Caco-2 (cell line): Measurements from ENCODE around the gene ZSWIM1. TPM values are rescaled to one million over a fixed set of nuclear protein-coding genes. Genes with fewer than 3 reads are reported as not detected.

Experiments
- BruUV-seq: library from RNA; stranded (reverse); fragments of 400-500 nt; replicated peaks from 2 replicates; lab custom pipeline; 2021; lab: Mats Ljungman, UMichigan
- CTCF ChIA-PET: fragments of 300-600 bp; sonication (Branson Sonifier 250); formaldehyde crosslinking; loops from one replicate; lab custom pipeline; 2022; ENCODE audit warnings: antibody characterized with exemption; lab: Charles Lee
- POLR2A ChIA-PET: fragments of 300-600 bp; sonication (Branson Sonifier 250); formaldehyde crosslinking; loops from one replicate; lab custom pipeline; 2022; ENCODE audit warnings: antibody characterized with exemption; lab: Charles Lee
- DNase-seq, 2 experiments: peaks; one replicate each; pipeline versions ENCODE4 v3.0.0 to v3.0.0-alpha.2; 2020 to 2022
- H3K27me3 ChIP-seq: replicated peaks from 2 replicates; pipeline ENCODE4 v1.6.0; 2011; ENCODE audit warnings: low read length; ENCODE audit not compliant: control insufficient read depth, insufficient read depth
- H3K36me3 ChIP-seq: 2 replicates; pipeline ENCODE4 v1.5.1; 2011; ENCODE audit warnings: low read length; ENCODE audit not compliant: control insufficient read depth, insufficient read depth
- H3K4me1 ChIP-seq: fragments of 250-450 bp; sonication (Bioruptor Pico); 2 replicates; pipeline ENCODE4 v1.5.1; 2020; ENCODE audit warnings: mild to moderate bottlenecking
- H3K4me3 ChIP-seq: 2 replicates; pipeline ENCODE4 v1.5.1; 2011; ENCODE audit warnings: low read depth, mild to moderate bottlenecking, control low read depth, low read length
- H3K9me3 ChIP-seq: fragments of 250-450 bp; sonication (Bioruptor Pico); 2 replicates; pipeline ENCODE4 v1.5.1; 2020; ENCODE audit warnings: mild to moderate bottlenecking, moderate library complexity
- H3K27ac Mint-ChIP-seq: one replicate; pipeline ENCODE4 v1.8.0; 2022; ENCODE audit warnings: mixed read lengths; ENCODE audit not compliant: unreplicated experiment
- H3K27me3 Mint-ChIP-seq: one replicate; pipeline ENCODE4 v1.8.0; 2022; ENCODE audit warnings: mixed read lengths; ENCODE audit not compliant: insufficient read depth, unreplicated experiment
- H3K36me3 Mint-ChIP-seq: one replicate; pipeline ENCODE4 v1.8.0; 2022; ENCODE audit warnings: mild to moderate bottlenecking, mixed read lengths; ENCODE audit not compliant: insufficient read depth, unreplicated experiment
- H3K4me1 Mint-ChIP-seq: one replicate; pipeline ENCODE4 v1.8.0; 2022; ENCODE audit warnings: low read depth, mixed read lengths; ENCODE audit not compliant: unreplicated experiment
- H3K4me3 Mint-ChIP-seq: one replicate; pipeline ENCODE4 v1.8.0; 2022; ENCODE audit warnings: mild to moderate bottlenecking, moderate library complexity, mixed read lengths; ENCODE audit not compliant: unreplicated experiment
- H3K9me3 Mint-ChIP-seq: one replicate; pipeline ENCODE4 v1.8.0; 2022; ENCODE audit warnings: mixed read lengths; ENCODE audit not compliant: unreplicated experiment
- CTCF ChIP-seq, 2 experiments: fragments of 200-600 bp in 1 of 2; IDR thresholded peaks; 1 replicate in 1 of 2; 2 replicates in 1 of 2; pipeline versions ENCODE4 v1.5.1 to v1.8.0; 2011 to 2022; ENCODE audit warnings: antibody characterized with exemption in 1 of 2, control low read depth in 1 of 2, inconsistent platforms in 1 of 2, low read depth in 1 of 2, low read length in 1 of 2, mild to moderate bottlenecking in 1 of 2, moderate library complexity in 1 of 2; ENCODE audit not compliant: insufficient read depth in 1 of 2, severe bottlenecking in 1 of 2, unreplicated experiment in 1 of 2
- intact Hi-C: fragments of 100-400 bp; cut with micrococcal nuclease; formaldehyde crosslinking; loops from one replicate; pipeline ENCODE4 v1.10.0; 2022; ENCODE audit not compliant: unreplicated experiment
- total RNA-seq: library from RNA; stranded (reverse); gene quantifications from 2 replicates; pipeline ENCODE4 v1.2.3, GENCODE V29; 2022

Gene ZSWIM1
- total RNA-seq, 1 experiment from 2014 or later = 27.3 TPM

- H3K9me3 Mint-ChIP-seq = no peaks in the 10 kb centered on the region
- peak; percentile 55 to 71 for TF ChIP-seq CTCF (IDR thresholded peaks at IDR 0.05; ENCODE audit: insufficient read depth in 1 of 2, low read depth in 1 of 2, low read length in 1 of 2, severe bottlenecking in 1 of 2, unreplicated experiment in 1 of 2)
- Histone ChIP-seq H3K27me3 (no peaks in the 10 kb centered on the region), H3K4me1 (peaks cover 26% of the 10 kb centered on the region), H3K4me3 (peak overlapping the region; percentile 95), H3K9me3 (no peaks in the 10 kb centered on the region), H3K36me3 (peaks cover 9% of the 10 kb centered on the region)
- no TSS peak for BruUV-seq
- peak overlapping the region; percentile 99 for H3K27ac Mint-ChIP-seq
- CTCF ChIA-PET = interaction anchor here (0.5 to 4.5 kb wide), 16 partner anchors 9 to 527 kb away, joined by 3 to 63 read pairs (median 4); partner anchors contain the start of genes CTSA, NEURL2, WFDC10A and ZNF335
- peak overlapping the region; percentile 100 for H3K4me3 Mint-ChIP-seq
- DNase-seq = peak; percentile 93 to 95
- intact Hi-C loops = loop anchor here (1.0 to 2.0 kb wide), 2 partner anchors 21 to 30 kb away; partner anchors contain the start of gene PLTP
- no peaks in the 10 kb centered on the region for H3K27me3 Mint-ChIP-seq
- POLR2A ChIA-PET = interaction anchor here (0.8 to 2.6 kb wide), 9 partner anchors 11 to 77 kb away, joined by 3 to 53 read pairs (median 9); partner anchors contain the start of genes CTSA, NEURL2 and ZSWIM1
- H3K36me3 Mint-ChIP-seq = peaks cover 58% of the 10 kb centered on the region
- H3K4me1 Mint-ChIP-seq = peaks cover 13% of the 10 kb centered on the region
These were observed 52.4 kb downstream of the ZSWIM1 start for GRCh38 chr20:45933266-45934045.

GRCh38 chr20:45934046-45934585 lies 53.1 kb downstream of the ZSWIM1 start:
- peak in 1 of 2 experiments; percentile 78 for DNase-seq
- peaks cover 65% of the 10 kb centered on the region for H3K36me3 Mint-ChIP-seq

More at GRCh38 chr20:45934046-45934585, 53.1 kb downstream of the ZSWIM1 start:
- Histone ChIP-seq H3K4me1 (peaks cover 26% of the 10 kb centered on the region), H3K27me3 (no peaks in the 10 kb centered on the region), H3K4me3 (peak overlapping the region; percentile 95), H3K9me3 (no peaks in the 10 kb centered on the region), H3K36me3 (peaks cover 10% of the 10 kb centered on the region)
- Mint-ChIP-seq H3K4me1 (peaks cover 13% of the 10 kb centered on the region), H3K4me3 (peak overlapping the region; percentile 100), H3K27me3 (no peaks in the 10 kb centered on the region), H3K9me3 (no peaks in the 10 kb centered on the region), H3K27ac (peak overlapping the region; percentile 99)
- ChIA-PET POLR2A (interaction anchor here (0.6 to 2.6 kb wide), 17 partner anchors 8 to 129 kb away, joined by 3 to 53 read pairs (median 9); partner anchors contain the start of genes ACOT8, CTSA, NEURL2 and PLTP), CTCF (interaction anchor here (0.5 to 4.5 kb wide), 20 partner anchors 10 to 571 kb away, joined by 3 to 63 read pairs (median 4); partner anchors contain the start of genes CTSA, NEURL2, SYS1 and ZNF335)
- TSS peak; percentile 73 for BruUV-seq
- intact Hi-C loops = loop anchor here (2.0 kb wide), 1 partner anchor 21 kb away; the partner anchor contains the start of gene PLTP
- TF ChIP-seq CTCF (IDR thresholded peaks at IDR 0.05; ENCODE audit: insufficient read depth in 1 of 2, low read depth in 1 of 2, low read length in 1 of 2, severe bottlenecking in 1 of 2, unreplicated experiment in 1 of 2) = no peak

Other genes with a start within 250 kb of the ZSWIM1 start
- gene WFDC9, start 249.9 kb upstream of the ZSWIM1 start, total RNA-seq = not detected in 2 replicates
- not detected in 2 replicates for gene WFDC11, start 211.0 kb upstream of the ZSWIM1 start, total RNA-seq
- gene WFDC13, start 179.2 kb upstream of the ZSWIM1 start, total RNA-seq = not detected in 2 replicates
- gene WFDC10B, start 176.2 kb upstream of the ZSWIM1 start, total RNA-seq = not detected in 2 replicates
- gene SPINT4, start 158.9 kb upstream of the ZSWIM1 start, total RNA-seq = not detected in 2 replicates
- gene WFDC3, start 89.3 kb upstream of the ZSWIM1 start, total RNA-seq = 1.1 and 1.7 TPM in 2 replicates
- 89.3 and 105 TPM in 2 replicates for gene DNTTIP1, start 89.3 kb upstream of the ZSWIM1 start, total RNA-seq
- gene UBE2C, start 68.6 kb upstream of the ZSWIM1 start, total RNA-seq = 409 and 423 TPM in 2 replicates
- gene TNNC2, start 53.9 kb upstream of the ZSWIM1 start, total RNA-seq = not detected in 2 replicates
- 14.1 and 15.6 TPM in 2 replicates for gene SNX21, start 47.4 kb upstream of the ZSWIM1 start, total RNA-seq
- 35.1 and 36.2 TPM in 2 replicates for gene ACOT8, start 23.8 kb upstream of the ZSWIM1 start, total RNA-seq
- 6.1 and 6.4 TPM in 2 replicates for gene ZSWIM3, start 23.6 kb upstream of the ZSWIM1 start, total RNA-seq
- gene SPATA25, start 6.4 kb downstream of the ZSWIM1 start, total RNA-seq = 6.7 and 7.3 TPM in 2 replicates
- 12.6 TPM in 2 replicates for gene NEURL2, start 10.0 kb downstream of the ZSWIM1 start, total RNA-seq
- 282 and 294 TPM in 2 replicates for gene CTSA, start 10.1 kb downstream of the ZSWIM1 start, total RNA-seq
- 39.6 and 42.6 TPM in 2 replicates for gene PLTP, start 30.9 kb downstream of the ZSWIM1 start, total RNA-seq
- gene PCIF1, start 53.5 kb downstream of the ZSWIM1 start, total RNA-seq = 66.5 and 75.9 TPM in 2 replicates
- gene ZNF335, start 91.0 kb downstream of the ZSWIM1 start, total RNA-seq = 35.1 and 38.1 TPM in 2 replicates
- gene MMP9, start 127.7 kb downstream of the ZSWIM1 start, total RNA-seq = 0.16 TPM in 1 of 2 replicates, not detected in the other
- gene SLC12A5, start 148.0 kb downstream of the ZSWIM1 start, total RNA-seq = 0.56 and 1.9 TPM in 2 replicates
- 52.5 and 53.3 TPM in 2 replicates for gene NCOA5, start 208.7 kb downstream of the ZSWIM1 start, total RNA-seq
- gene CD40, start 237.1 kb downstream of the ZSWIM1 start, total RNA-seq = not detected in 2 replicates